ENCODE results near the gene DSG1. TPM values are rescaled to one million over a fixed set of nuclear protein-coding genes. Genes with fewer than 3 reads are reported as not detected.

DSG1 gene
- total RNA-seq, 4 donors from 2014 or later: not detected

GRCh38 chr18:31399306-31400032 is 81.5 kb downstream of the DSG1 start:
- TF ChIP-seq CTCF (IDR thresholded peaks at IDR 0.05; ENCODE audit: low read depth): no peak

GRCh38 chr18:31401156-31402025 is 83.4 kb downstream of the DSG1 start:
- TF ChIP-seq CTCF (IDR thresholded peaks at IDR 0.05; ENCODE audit: low read depth): no peak

GRCh38 chr18:31402026-31402373 is 84.0 kb downstream of the DSG1 start:
- no peak for TF ChIP-seq CTCF (IDR thresholded peaks at IDR 0.05; ENCODE audit: low read depth)

GRCh38 chr18:31403409-31403808 is 85.4 kb downstream of the DSG1 start:
- no peak for TF ChIP-seq CTCF (IDR thresholded peaks at IDR 0.05; ENCODE audit: low read depth)

Small RNA genes lying within 50 kb of the gene (small RNA-seq; reads per million reads assigned to genes)
- gene RF00019: 0.49 reads per million
- not detected for gene RNU6-167P

Other genes with a start within 250 kb of the DSG1 start
- gene DSC2, start 215.7 kb upstream of the DSG1 start, total RNA-seq: 10 to 100 TPM; 10.6 to 18.2 (median 13.3) TPM
- not detected for gene DSC1, start 155.3 kb upstream of the DSG1 start, total RNA-seq
- not detected for gene DSG4, start 58.6 kb downstream of the DSG1 start, total RNA-seq
- gene DSG3, start 129.6 kb downstream of the DSG1 start, total RNA-seq: not detected
- 10 to 100 TPM; 10.8 to 39.9 (median 18.8) TPM for gene DSG2, start 180.0 kb downstream of the DSG1 start, total RNA-seq

All from subcutaneous adipose tissue (tissue), 4 donors.